8988T (cell line): ENCODE measurements around the gene RYK.
"Not testable (repeated sequence)": the region's sequence is repeated elsewhere in the genome, so short reads cannot be mapped to it uniquely, and the experiment has no call there.

Experiments
- DNase-seq: peaks from one replicate; pipeline ENCODE4 v3.0.0; 2011

RYK gene

DNA sequence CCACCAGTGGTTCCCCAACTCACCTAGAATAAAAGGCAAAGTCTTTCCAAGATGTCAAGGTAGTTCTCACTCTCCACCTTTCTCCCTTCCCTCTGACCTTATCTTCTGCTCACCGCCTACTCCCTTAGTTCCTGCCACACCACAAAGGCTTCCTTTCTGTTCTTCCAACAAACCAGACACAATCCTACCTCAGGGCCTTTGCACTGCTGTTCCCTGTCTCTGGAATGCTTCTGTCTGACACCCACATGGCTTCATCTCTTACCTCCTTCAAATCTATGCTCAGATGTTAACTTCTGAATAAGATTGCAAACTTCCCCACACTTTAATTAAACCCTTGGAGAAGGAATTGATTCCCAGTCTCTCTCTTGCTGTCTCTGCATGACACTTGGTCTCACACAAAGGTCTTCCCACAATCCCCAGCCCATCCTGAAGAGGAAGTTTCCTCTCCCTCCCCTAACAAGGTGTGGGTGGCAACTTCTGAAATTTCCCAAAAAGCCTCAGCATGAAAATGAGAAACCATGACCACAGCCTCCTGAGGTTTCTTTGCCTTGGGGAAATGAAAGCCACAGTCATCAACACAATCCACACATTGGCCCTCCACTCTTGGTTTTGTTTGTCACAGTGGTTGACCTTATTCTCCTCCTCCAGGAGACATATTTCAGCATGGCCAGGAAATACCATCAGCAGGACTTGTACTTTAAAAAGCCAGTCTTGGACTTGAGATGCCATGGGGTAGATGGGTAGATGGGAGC lies 3.0 kb upstream of the RYK start:
- DNase-seq = no peak

DNA sequence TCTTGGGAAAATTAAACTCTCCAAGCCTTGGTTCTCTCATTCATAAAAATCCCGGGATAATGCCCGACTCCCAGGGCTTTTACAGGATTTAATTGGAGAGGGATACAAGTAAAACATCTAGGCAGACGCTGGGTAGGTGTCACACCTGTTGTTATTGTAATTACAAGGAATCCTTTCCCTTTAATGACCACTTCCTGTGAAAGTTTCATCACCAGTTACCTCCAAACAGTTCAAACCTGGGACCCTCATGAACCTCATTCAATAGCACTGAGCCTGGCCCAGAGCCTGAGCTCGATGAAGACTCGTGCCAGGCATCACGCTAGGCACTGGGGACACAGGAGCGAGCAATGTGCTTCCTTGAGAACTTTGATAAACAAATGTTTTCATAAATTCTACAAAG lies 2.1 kb upstream of the RYK start:
- DNase-seq = no peak

DNA sequence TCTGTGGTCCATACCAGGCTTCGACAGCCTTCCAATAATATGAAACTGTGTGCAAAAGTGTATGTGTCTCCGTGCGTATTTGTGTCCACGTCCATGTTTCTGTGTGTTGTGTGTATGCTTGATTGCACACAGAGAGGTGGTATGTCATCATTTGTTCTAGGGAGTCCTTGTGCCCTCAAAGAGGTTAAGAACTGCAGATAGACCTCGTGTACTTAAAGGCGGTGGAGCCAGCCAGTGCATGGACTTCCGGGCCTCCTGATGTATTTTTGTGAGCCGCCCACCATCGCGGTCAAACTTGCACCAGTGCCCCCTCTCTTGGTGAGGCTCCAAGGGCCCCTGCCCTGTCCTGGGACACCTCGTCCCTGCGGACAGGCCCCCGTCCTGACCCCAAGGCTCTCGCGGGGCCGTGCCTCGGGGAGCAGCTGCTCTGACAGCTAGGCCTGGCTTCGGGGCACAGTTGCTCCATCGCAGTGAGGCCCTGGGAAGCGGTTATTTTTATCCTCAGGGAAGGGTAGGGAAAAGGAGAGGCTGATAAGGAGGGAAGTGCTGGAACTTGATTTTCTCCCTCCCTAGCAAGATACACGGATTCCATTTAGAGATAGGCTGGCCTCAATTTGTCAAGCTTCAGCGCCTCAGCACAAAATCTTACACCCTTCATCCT lies 1.2 kb upstream of the RYK start:
- no peak for DNase-seq

DNA sequence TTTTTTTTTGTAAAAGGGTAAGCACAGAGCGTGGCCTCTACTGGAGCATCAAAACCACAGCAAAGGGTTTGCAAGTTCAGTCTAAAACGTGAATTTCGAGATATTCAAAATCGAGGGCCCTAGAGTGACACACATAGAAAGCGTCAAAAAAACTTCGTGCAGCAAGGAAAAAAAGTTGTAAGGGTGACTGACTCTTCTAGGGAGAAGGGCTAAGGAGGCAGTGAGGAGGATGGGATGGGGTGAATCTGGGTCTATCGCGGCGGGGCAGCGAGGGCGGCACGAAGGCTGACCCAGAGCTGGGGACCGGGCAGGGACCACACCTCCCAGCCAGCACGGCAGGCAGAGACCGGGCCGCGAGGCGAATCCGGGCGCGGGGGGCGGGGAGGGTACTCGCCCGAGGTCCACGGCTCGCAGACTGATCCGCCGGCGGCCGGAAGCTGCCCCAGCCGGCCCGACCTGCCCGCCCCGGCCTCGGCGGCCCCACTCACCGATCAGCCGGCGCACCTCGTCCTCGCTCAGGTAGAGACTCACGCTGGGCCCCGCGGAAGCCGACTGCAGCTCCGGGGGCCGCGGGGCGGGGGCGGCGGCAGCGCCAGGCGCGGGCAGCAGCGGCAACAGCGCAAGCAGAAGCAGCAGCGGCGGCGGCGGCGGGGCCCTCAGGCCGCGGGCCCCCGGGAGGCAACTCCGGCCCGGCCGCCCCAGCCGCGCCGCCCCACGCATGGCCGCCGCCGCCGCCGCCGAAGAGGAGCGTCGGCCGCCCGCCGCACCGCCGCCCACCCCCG lies 533 bp downstream of the RYK start:
- peak; percentile 46 for DNase-seq

DNA sequence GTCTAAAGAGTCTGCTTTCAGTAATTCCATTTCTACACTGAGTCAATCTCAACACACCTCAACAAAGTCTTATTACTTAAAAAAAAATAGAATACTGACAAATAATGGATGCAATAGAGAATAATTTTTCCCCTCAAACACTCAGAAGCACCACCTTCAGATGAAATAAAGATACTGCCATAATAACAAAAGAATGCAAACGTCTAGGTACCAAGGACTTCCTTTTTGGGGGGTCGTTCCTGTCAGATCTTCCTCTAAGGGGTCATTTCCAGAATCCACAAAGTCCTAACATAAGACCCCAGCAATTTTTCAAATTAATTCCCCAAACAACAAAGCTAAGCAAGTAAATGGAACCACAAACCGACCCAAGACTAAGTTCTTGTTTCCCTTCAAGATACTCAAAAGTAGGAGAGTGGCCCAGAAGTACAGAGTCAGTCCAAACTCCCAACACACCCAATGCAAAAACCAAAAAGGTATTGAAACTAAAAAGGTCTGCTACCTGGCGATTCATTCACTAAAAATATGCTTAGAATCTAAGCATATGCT lies 1.3 kb downstream of the RYK start:
- no peak for DNase-seq

DNA sequence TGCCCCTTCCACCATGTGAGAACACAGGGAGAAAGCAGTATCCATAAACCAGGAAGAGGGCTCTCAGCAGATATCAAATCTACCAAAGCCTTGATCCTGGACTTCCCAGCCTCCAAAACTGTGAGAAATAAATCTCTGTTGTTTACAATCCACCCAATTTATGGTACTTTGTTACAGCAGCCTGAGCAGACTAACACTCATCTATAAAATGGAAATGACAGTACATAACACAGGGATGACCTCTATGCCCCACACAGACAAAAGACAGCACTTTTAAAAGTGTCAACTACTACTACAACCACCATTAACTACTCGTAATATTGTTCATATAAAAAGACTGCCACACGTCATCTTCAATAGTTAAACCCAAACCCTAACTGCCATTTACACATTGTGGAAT lies 5.7 kb downstream of the RYK start:
- DNase-seq = no peak

DNA sequence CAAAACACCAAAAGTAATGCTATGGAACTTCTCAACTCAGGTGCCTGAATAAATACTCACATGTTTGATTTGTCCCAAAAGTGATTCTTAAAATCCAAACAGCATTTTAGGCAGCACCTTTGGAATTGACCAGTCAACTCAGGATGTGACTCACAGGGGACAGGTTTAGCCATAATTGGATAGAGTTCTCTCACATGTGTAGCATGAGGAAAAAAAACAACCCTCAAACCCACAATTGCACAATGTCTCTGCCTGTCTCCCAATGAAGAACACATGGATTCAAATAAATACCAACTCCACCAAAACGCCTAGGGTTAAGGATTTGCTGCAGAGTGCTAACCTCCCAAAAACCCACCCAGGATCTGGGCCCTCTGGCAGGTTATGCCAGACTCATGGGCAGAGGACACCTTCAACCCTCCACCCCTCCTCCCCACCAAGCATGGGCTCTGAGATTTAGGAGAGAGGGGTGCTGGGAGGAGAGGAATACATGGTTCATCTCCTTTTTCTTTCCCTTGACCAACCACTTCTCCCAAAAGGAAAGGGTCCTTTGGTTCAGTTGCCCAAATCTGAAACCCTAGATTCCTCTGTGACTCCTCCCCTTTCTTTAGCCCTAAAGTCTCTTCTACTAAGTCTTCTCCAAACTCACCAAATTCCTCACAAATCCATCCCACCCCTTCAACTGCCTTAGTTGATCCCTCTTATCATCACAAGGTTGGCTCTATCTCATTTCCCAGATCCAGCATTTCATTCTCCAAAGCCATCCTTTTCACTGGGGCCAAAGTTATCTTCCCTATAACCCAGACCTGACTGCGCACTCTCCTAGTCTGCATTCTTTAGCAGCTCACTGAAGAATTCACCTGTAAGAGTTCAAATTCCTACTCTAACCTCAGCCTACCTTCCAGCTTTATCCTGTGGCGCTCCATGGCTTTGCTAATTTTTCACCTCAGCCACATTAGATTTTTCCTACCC lies 7.7 kb downstream of the RYK start:
- DNase-seq = no peak

DNA sequence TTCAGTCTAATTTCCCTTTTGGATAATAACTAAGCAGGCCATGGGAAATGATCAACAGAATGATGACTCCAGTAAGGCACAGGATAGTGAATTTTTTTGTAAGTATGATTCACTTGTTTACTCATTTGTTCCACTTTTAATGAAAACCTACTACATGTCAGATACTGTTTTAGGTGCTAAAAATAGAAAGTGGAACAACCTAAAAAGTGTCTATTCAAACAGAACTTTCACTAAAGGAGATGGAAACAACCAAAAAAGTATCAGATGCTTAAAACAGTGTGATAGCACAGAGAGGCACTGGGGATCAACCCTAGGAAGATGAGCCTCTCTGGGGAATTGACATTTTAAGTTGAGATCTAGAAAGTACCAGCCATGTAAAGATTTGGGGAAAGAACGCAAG lies 11.1 kb downstream of the RYK start:
- DNase-seq = no peak

DNA sequence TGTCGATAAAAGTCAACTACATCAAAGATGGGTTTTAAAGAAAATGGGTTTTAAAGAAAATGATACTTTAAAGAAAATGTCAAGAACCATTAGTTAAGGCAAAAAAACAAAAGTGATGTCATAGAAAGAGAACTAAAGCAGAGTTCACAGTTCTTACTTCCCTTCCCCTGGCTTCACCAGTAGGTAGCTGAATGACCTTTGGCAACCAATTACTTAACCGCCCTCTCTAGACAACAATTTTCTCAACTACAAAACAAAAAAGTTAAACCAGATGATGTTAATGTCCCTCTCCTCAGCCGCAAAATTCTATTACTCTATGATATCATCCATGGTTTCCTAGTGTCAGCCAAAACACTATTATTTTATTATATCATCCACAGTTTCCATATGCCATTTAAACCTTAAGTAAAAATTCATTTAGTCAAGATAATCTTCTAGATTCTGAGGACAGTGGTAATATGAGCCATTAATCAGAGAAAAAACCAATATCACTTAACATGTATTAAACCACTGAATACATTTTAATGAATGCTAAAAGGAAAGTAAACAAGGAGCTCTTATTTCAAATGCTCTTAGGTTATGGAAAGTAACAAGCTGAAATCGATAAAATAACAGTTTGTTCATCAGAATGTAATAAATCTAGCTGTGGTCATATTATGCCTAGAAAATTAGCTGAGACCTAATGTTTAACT lies 13.1 kb downstream of the RYK start:
- DNase-seq = no peak

DNA sequence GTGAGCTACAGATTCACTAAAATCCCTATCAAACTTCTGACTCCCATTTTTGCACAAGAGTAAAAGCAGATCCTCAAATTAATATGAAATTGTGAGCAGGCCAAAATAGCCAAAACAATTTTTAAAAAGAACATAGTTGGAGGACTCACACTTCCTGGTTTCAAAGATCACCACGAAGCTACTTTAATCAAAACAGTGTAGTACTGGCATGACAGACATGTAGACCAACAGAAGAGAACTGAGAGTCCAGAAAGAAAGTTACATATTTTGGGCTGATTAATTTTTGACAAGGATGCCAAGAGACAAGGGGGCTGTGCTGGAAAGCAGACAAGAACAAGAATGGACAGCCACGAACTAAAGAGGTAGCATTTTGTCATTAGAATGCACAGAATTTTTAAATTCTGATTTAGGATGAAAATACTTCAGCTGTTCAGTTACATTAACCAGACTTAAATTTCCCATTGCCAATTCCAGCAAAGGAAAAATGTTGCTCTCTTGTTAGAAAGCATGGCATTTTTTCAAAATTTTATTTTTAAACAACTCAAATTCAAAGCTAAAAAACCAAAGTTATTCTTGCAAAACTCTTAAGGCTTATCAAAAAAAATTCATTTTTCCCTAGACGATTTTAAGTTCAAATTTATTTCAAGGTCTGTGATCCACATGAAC lies 14.0 kb downstream of the RYK start:
- no peak for DNase-seq

DNA sequence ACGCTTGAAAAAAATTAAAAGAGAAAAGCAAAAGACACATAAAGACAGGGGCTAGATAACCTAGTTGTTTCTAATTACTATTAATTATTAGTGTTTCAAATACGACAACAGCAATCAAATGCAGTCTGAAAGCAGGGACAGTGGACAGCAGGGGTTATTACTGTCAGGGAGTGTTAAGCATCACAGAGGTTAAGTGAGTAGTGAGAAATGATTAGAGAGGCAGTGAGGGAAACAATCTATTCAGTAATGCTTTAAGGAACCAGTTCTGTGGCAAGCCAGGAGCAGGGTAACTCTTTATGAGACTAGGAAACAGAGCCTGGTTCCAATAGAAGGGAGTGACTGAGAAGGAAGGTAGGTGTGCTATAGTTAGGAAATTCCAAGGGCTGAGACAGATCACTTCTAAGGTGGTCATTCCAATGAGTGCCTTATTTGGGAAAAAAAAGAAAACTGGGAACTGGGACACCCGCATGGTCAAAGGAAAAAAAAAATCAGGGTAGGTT lies 15.0 kb downstream of the RYK start:
- DNase-seq = no peak

DNA sequence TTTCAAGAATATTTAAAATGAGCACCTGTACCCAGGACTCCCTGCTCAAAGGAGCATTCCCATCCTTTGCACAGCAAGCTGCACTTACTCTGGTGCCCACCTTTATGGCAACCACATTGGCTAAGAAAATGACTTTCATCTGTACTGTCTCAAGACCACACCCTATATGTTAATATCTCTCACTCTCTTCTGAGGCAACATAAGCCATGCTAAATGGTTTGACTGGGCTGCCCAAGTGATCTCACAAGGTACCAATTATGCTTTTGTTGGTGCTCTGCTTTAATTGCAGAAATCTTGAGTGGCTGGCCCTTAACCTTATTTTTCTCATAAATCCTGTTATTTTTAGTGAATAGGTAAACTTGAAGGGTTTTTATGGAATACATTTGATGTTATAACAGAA lies 17.7 kb downstream of the RYK start:
- no peak for DNase-seq

DNA sequence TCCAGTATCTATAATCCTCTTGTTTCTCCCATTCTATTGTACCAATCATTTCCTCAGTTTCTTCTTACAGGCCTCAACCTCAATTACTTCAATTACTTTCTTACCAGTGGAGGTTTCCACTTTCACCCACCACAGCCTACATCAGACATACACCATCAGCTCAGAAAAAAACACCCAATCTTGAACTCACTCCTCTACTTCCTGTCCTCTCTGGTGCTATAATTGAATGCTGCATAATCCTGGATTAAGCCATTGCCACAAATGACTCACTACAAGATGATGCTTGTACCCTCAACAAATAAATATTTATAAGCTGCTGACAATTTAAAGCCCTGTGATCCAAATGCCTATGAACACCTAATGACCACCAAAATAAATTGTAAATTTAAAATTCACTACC lies 18.5 kb downstream of the RYK start:
- no peak for DNase-seq

DNA sequence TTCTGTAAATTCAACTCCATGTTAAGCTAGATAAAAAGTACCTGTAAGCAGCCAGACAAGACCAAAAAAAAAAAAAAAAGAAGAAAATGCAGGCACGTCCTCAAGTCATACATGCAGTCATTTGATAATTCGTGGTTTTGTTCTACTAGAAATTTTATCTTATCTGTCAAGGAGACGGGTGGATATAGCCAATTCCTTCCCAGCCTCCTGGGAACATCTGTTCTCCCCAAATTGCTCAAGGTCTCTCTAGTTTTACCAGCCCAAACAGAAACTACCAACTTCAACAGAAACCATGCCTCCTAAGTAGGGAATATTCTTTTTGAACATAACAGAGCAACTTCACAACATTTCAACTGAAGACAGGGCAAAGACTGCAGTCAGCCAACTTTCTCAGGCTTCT lies 19.5 kb downstream of the RYK start:
- DNase-seq = no peak

DNA sequence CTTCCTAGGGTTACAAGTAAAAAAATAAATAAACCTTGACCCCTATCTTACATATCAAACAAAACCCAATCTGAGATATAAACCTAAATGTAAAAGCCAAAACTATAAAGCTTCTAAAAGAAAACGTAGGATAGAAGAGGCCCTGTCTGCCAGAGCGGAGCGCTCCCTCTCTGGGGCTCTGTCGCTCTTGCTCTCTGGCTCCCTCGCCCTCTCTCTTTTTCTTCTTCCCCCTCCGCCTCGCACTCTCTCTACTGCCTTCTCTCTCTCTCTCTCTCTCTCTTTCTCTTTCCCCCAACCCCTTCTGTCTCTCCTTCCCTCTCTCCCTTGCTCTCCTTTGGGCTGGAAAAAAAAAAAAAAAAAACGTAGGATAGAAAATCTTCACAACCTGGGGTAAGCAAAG lies 21.6 kb downstream of the RYK start:
- no peak for DNase-seq

DNA sequence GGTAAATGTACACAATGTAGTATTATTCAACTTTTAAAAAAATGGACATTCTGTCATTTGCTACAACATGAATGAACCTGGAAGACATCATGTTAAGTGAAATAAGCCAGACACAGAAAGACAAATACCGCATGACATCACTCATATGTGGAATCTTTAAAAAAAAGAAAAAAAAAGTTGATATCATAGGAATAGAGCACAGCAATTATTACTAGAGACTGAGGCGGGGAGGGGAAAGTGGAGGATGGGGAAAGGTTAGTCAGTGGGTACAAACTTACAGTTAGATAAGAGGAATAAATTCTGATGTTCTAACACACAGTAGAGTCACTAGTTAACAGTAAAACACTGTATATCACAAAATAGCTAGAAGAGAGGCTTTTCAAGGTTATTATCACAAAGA lies 22.2 kb downstream of the RYK start:
- no peak for DNase-seq

DNA sequence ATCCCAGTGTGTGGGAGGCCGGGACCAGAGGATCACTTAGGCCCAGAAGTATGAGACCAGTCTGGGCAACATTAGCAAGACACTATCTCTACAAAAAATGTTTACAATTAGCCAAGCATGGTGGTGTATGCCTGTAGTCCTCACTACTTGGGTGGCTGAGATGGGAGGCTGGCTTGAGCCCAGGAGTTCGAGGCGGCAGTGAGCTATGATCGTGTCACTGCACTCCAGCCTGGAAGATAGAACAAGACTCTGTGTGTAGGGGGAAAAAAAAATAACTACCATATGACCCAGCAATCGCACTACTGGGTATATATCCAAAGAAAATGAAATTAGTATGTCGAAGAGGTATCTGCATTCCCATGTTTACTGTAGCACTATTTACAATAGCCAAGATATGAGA lies 22.6 kb downstream of the RYK start:
- no peak for DNase-seq

DNA sequence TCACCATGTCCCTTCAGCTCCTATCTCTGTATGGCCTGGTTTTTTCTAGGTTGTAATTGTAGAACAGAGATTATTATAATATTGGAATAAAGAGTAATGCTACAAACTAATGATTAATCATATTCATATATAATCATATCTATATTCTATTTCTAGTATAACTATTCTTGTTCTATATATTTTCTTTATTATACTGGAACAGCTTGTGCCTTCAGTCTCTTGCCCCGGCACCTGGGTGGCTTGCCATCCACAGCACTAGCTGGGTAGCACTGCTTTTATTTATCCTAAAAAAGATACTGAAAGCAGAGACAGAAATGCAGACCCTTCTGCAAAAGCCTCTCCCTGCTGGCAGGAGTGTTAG lies 25.9 kb downstream of the RYK start:
- not testable (repeated sequence) for DNase-seq

DNA sequence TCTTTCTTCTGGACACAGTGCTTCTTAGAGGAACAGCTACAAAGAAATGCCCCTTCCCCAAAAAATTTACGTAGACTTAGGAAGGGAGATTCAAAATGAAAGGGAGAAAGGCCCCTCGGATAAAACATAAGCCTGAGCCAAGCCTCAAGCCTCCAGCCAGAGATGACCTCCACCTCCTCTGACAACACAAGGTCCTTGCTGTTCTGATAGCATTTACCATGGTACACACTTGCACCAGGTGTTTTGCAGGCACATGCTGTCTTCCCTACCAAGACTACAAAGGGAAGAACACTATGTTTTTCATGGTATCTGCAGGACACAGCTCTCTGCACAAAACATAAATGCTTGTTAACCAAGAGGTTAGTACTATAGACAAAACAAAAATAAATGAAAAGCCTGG lies 27.8 kb downstream of the RYK start:
- no peak for DNase-seq

DNA sequence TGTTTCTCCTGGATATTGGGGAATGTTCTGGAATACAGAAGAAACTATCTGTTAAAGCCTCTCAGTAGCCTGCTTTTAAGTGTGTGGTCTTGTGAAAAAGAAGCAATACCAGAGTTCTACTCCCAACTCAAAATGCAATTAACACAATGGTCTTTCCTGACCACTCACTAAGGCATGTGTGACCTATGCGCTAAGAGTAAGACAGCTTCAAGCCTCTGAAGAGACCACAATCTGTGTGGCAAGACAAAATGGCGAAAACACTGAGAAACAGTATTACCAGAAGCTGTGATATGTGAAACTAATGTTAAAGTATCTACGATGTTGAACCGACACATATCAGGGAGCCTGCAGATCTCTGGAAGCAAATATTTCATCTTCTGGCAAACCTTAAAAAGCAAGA lies 33.8 kb downstream of the RYK start:
- DNase-seq = no peak

DNA sequence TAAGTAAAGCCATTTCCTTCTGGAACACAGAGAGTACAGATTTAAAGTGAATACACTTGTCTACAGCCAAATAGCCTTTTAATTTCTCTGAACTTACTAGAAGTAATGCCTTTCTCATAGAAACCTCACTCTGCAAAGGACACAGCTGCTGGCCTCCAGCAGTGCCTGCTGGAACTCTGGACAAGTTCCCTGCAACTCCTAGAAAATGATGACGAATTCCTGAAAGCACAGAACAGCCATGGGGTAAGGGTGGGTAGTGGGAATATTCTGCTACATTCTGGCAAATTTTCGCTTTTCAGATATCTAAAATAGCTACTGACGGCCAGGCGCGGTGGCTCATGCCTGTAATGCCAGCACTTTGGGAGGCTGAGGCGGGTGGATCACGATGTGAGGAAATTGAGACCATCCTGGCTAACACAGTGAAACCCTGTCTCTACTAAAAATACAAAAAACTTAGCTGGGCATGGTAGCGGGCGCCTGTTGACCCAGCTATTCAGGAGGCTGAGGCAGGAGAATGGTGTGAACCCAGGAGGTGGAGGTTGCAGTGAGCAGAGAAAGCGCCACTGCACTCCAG lies 34.4 kb downstream of the RYK start:
- no peak for DNase-seq
